Stimulated activated CD8-positive, alpha-beta memory T cell treated with anti-CD3 and anti-CD28 coated beads, Interleukin-7, amount 100 ng/mL, for 24 hours (primary cell): Measurements from ENCODE around the gene IPO9.
"Not testable (repeated sequence)": the region's sequence is repeated elsewhere in the genome, so short reads cannot be mapped to it uniquely, and the experiment has no call there.

Experiments used
- DNase-seq: peaks from one replicate; pipeline ENCODE4 v3.0.0-alpha.2; 2020; ENCODE audit warnings: low read depth

Gene IPO9

GRCh38 chr1:201889090-201889968 is 60.4 kb downstream of the IPO9 start:
- no peak for DNase-seq

DNA sequence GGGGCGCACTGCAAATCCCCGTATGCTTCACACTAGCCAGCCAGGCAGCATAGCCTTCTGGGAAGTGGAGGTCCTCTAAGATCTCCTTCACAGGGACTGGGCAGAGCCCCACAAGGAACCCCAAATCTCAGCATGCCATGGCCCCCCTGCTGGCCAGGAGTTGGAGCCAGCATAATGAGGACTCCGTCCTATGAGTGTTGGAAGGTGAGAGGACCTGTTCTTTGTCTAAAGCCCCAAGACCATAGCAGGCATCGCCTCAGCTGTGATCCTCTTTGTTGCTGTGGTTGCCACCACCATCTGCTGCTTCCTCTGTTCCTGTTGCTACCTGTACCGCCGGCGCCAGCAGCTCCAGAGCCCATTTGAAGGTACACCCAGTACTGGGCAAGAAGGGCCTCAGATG is 61.3 kb downstream of the IPO9 start:
- DNase-seq, result no peak

DNA sequence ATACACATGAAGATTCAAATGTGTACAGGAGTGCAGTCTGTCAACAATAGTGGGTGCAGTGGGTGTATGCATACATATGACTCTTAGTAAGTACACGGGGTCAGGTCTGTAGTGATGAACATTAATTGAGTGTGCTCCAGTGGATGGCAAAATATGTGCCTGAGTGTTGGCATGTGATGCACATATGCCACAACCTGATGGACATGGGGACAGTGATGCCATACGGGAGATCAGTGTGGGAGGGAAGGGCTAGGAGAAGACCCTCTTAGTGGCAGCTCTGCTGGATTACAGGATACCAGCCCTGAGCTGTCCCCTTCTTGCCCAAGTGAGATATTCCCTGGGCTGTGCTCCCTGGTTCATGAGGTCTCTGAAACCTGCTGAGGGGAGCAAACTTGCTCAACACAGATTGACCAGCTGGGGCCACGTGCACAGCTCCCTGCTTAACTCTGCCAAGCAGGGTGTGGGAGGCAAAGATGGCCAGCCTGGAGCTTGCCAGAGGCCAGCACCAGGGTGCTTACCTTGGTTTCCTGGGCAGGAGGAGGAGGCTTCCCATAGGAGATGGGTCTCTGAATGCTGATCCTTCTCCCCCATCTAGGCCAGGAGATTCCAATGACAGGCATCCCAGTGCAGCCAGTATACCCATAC is 62.0 kb downstream of the IPO9 start:
- no peak for DNase-seq

DNA sequence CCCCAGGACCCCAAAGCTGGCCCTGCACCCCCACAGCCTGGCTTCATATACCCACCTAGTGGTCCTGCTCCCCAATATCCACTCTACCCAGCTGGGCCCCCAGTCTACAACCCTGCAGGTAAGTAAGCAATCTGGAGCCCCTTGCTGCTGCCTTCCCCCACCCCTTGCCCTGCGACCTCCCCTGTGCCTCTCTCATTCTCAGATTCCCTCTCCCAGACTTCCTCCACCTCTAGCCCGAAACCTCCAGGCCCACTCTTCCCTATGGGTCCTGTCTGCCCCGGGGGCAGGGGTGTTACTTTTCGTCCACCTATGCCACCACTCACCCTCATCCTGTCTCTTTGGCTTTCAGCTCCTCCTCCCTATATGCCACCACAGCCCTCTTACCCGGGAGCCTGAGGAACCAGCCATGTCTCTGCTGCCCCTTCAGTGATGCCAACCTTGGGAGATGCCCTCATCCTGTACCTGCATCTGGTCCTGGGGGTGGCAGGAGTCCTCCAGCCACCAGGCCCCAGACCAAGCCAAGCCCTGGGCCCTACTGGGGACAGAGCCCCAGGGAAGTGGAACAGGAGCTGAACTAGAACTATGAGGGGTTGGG is 62.6 kb downstream of the IPO9 start:
- DNase-seq, result no peak

GRCh38 chr1:201892211-201892610 is 63.3 kb downstream of the IPO9 start:
- no peak for DNase-seq

DNA sequence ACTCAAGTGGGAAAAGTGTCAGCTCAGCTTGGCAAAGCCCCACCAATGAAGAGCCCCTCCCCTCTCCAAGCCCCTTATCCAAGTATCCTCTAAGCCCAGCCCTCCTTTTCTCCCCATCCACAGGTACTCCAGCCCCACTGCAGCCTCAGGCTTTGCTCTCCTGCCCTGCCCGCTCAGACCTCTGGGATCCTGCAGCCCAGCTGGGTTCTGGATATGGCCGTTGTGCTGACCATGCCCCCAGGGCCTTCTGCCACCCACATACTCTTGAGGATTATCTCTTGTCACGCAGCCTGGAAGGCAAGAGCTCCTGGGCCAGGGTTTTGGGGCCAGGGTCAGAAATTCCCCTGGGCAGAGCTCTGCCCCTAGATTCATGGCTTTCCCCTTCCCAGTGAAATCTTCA is 64.5 kb downstream of the IPO9 start:
- no peak for DNase-seq

GRCh38 chr1:201894343-201895119 is 65.6 kb downstream of the IPO9 start:
- no peak for DNase-seq

DNA sequence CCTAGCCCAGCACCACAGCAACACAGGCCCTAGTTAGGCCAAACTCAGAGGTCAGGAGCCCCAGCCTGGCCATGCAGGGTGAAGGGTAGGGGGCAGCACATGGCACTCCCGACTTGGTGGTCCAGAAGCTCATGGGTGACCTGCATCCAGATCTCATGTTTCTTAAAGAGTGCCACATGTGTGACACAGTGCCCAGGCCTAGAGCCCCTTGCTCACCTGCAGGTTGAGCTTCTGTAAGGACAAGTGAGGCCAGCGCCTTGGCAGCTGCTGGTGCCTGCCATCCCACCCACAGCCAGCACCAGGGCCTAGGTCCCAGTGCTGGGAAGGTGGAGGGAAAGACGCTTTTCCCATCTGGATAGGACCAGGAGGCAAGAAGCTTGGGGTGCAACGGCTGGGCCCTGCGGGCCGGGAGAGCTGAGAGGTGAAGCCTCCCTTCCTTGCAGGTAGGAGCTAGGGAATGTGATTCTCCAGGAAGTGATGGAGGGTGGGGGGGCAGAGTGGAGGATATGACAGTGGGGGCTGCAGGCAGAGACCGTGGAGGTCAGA is 66.2 kb downstream of the IPO9 start:
- DNase-seq, result no peak

DNA sequence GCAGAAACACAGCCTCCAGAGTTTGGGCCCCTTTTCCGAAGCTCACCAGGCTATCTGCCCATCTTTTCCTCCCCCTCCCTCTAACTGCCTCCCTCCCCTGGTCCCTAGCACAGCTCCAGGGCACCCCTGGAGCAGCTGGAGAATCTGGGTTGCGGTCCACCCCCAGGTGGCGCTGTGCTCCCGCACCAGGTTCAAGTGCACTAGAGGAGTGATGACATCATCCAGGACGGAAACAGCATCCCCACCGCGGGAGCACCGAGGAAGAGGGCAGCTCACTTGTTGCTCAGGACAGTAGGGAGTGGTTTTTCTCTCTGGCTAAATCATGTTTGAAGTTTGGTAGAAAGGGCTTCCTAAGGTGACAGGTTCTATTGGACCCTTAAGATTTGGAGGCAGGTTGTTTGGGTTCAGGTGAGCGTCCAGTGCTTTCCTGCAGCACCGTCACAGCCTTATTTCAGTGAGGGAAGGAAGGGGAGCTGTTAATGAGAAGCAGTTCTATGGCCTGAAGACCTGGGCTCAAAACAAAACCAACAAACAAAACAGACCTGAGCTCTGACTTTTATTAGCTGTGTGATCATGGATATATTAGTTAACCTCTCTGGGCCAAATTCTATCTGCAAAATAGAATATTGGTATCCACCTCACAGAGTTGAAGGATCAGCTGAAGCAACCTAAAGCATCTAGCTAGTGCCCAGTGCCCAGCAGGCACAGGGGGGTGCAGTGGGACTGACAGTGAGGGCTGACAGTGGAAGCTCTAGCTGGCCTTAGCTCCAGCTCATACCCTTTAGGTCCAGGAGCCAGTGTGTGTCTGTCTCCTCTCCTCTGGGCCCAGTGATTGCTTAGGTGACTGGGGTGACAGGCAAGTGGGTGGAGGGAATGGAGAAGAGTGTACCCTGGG is 67.2 kb downstream of the IPO9 start:
- peak; percentile 71 for DNase-seq

- no peak for DNase-seq
Measured at GRCh38 chr1:201896951-201897391, 68.0 kb downstream of the IPO9 start.

DNA sequence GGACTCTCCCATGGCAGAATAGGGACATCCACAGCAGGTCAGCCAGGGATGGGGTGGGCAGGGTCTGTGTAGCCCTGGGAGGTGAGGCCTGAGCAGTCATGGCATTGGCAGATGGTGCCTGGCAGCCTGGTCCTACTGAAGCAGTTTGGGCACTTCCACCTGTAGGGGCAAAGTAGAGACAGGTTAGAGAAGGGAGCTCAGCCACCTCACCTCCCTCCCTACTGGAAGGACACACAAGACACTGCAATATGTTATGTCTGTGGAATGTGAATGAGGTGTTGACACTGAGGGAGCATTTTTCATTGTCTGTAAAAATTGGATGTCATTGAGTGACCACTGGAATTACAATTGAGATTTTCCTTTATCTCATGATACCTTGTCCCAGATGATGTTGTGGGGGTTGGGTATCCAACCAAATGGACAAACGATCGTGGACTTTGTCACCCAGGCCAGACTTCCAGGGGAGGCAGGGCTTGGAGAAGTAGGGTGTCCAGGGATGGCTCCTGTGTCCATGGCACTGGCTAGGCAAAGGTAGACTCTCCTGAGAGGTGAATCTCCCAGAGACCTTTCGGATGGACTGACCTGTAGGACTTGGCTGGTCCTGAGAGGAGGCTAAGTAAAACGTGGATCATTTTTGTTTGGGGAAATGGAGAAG is 69.4 kb downstream of the IPO9 start:
- DNase-seq, result no peak

- no peak for DNase-seq
Measured at GRCh38 chr1:201898992-201899391, 70.0 kb downstream of the IPO9 start.

DNA sequence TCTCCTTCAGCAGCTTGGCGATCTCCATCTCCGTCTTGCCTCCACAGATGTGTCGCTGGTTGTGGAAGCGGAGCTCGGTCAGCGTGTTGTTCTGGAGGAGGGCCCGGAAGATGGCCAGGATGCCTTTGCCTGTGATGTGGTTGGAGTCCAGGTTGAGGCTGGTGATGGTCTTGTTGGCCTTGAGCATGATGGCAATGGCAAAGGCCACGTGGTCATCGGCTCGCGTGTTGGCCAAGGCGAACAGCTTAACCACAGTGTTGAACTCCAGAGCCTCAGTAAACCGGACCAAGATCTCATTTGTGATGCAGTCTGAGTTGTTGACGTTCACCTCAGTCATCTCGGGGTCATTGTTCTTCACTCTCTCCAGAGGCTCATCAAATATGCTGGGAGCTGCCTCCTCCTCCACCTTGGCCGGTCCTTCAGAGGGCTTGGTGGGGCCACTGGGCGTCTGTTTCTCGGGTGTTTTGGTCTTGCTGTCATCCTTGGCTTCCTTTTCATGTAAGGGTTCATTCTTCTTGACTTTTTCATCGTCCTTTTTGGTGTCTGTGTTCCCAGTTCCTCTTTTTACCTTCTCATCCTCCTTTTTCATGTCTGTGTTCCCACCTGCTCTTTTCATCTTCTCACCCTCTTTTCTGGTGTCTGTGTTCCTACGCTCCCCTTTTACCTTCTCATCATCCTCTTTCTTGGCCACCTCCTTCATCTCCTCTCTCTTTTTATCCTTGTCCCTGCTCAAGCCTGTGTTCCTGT is 70.9 kb downstream of the IPO9 start:
- DNase-seq, result no peak

DNA sequence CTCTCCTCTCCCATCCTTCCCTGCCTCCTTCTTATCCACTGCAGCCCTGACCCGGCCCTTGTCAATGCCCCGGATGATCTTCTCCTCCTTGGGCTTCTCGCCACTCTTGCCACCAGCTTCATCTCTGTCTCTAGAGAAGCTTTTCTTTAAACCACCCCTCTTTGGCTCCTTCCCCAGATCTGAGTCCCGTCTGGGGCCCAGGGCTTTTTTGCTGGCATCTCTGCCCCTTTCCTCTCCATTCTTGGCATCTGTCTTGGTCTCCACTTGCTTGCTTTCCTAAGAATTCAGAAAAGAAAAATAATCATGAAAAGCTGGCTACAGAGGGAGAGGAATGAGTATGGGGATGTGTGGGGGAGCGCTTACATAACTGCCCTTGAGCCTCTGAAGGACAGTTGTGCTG is 71.5 kb downstream of the IPO9 start:
- DNase-seq, result no peak

DNA sequence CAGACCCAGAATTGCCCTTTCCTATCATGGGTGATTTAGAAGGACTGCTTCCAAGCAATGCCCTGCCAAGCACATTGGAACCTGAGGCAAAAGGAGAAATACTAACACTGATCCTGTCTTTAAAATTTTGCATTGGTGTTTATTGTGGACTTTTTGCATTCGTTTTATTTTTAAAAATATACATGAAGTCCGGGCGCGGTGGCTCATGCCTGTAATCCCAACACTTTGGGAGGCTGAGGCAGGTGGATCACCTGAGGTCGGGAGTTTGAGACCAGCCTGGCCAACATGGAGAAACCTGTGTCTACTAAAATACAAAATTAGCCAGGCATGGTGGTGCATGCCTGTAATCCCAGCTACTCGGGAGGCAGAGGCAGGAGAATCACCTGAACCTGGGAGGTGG is 72.1 kb downstream of the IPO9 start:
- not testable (repeated sequence) for DNase-seq

GRCh38 chr1:201902198-201902597 is 73.2 kb downstream of the IPO9 start:
- DNase-seq, result no peak

GRCh38 chr1:201903135-201903534 is 74.2 kb downstream of the IPO9 start:
- no peak for DNase-seq

DNA sequence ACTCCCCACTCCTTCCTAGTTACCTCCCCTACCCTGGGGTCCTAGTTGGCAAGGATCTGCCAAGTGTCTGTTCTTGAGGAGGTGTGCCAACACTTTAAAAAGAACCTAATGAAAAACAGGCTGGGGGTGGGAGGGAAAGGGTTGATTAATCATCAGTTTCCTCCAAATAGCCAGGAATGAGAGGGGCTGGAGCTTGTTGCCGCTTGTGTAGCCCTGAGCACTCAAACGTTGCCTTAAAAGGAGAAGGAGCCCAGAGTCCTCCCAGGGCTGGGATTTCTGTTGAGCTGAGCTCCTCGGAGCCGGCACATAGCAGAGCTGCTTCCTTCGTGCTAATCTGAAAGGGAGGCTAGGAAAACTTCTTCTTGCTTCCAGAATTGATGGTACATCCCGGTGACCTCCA is 75.6 kb downstream of the IPO9 start:
- no peak for DNase-seq

- DNase-seq, result no peak
Measured at GRCh38 chr1:201905234-201905890, 76.4 kb downstream of the IPO9 start.
